Measurements from ENCODE around the gene DOCK10.
"Not testable (repeated sequence)": the region's sequence is repeated elsewhere in the genome, so short reads cannot be mapped to it uniquely, and the experiment has no call there.

The DOCK10 gene

GRCh38 chr2:225041851-225042799 lies at the start of gene DOCK10:
TSS of gene DOCK10 (minus strand) at chr2:225042468. CDS start at chr2:225042374, 94 bp downstream.
- DNase-seq = peak; percentile 48 to 49

DNA sequence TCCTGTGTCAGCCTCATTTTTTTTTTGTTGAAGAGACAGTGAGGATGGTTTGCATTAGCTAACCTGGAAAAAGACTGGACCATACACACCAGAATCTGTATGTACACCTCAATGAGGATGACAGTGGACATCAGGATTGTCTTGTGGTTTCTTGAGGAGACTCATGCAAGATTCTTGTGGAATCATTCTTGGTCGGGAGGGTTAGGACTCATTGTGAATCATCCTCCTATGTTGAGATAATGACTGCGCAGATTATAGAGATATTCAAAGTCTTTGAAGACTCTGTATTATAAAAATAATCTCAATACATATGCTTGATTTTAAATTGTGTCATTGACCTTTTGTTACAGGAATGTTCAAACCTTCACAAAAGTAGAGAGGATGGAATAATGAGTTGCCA lies 49.1 kb upstream of the DOCK10 start:
- DNase-seq = no peak

DNA sequence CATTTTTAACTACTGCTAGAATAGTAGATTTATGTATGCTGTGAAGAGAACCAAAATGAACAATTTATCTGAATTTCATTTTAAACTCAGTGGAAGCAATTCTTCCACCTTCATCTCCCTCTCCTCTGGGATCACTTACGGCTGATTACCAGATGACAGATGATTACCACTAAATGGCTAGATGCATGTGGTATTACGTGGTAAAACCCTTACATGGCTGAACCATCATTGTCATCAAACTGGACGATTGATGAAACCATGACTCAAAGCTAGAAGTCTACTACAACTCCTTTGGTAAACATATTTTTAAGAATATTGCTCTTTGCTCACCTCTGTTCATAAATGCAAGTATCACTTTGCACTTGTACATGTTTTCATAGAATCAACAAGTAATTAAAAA lies 48.5 kb upstream of the DOCK10 start:
- no peak for DNase-seq

- no peak for DNase-seq
Observed at GRCh38 chr2:225086915-225087314, 44.6 kb upstream of the DOCK10 start.

GRCh38 chr2:225086439-225086838 lies 44.2 kb upstream of the DOCK10 start:
- DNase-seq = no peak

DNA sequence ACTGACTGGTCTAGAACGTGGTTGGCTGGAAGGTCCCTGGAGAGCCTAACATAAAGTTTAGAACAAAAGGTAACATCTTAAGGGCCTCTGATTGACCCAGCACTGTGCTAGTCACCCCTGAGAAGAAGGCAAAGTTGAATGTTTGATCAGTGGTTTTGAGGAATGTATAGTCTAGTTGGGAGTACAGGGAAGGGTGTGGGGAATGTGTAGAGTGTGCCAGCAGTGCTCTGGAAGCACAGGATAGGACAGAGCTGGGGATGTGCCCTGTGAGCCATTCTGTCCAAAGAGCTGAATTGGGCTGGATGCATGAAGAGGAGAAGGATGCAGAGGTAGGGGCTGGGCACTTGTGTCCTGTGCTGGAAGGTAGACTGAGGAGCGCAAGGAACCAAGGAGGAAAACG lies 41.0 kb upstream of the DOCK10 start:
- DNase-seq = no peak

GRCh38 chr2:225076125-225076524 lies 33.9 kb upstream of the DOCK10 start:
- no peak for DNase-seq

GRCh38 chr2:225074919-225075681 lies 32.8 kb upstream of the DOCK10 start:
- no peak for DNase-seq

GRCh38 chr2:225074366-225074765 lies 32.1 kb upstream of the DOCK10 start:
- DNase-seq = no peak

- DNase-seq = no peak
Observed at GRCh38 chr2:225073198-225073597, 30.9 kb upstream of the DOCK10 start.

DNA sequence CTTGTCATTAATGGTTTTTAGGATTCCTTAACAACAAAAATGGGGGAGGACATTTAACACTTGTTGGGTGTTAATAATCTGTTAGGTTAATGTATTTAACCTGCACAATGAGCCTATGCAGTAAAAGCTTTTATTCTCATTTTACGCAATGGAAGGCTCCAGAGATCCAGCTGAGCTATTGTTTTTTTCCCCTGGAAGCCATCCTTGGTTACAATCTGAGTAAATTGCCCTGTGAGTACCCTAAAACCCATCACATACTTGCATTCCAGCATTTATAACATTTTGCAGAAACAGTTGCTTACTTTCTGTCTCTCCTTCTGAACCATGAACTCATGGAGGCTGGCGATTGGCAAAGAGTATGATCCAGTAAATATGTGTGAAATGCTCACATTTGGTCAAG lies 30.2 kb upstream of the DOCK10 start:
- DNase-seq = no peak

DNA sequence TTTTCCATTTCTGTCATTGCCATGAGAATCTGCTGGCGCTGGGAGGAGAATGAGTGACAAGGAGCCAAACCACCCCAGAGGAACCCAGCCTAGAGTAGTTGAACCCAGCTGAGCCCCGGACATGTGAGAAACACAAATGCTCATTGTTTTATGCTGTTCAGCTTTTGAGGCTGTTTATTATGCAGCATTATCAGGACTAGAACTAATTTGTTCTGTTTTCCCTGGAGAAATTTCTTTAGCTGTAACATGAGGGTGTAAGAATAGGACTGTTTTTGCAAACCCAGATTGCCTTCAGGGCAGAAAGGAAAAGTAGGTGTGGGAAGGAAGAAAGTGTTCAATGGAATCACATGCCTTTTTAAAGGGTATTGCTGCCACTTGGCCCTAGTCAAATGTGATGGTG lies 28.5 kb upstream of the DOCK10 start:
- no peak for DNase-seq

GRCh38 chr2:225069966-225070365 lies 27.7 kb upstream of the DOCK10 start:
- DNase-seq = no peak

- no peak for DNase-seq
Observed at GRCh38 chr2:225069477-225069876, 27.2 kb upstream of the DOCK10 start.

DNA sequence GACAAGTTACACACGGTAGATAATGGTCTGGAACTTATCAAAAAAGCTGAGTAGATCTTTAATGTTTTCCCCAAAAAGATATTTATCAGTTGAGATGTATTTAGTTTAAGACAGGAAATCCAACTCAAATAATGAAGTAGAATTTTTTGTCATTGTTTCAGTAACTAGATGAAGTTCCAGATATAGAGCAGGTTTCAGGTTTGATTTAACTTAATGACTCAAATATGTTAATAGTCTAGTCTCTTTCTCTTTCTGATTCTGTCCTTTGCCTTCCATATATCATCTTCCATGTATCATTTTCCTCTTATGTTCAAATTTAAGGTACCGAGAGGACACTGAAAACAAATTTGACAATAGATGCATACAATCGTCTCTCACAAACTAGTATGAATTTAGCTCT lies 23.6 kb upstream of the DOCK10 start:
- no peak for DNase-seq

DNA sequence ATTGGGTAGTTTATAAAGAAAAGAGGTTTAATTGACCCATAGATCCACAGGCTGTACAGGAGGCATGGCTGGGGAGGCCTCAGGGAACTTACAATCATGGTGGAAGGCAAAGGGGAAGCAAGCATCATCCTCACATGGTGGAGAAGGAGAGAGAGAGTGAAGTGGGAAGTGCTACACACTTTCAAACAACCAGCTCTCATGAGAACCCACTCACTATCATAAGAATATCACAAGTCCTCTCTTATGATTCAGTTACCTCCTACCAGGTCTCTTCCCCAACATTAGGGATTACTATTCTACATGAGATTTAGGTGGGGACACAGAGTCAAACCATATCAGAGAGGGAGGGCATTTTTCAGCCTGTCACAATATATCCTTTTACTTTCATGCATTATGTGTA lies 22.7 kb upstream of the DOCK10 start:
- DNase-seq = no peak

GRCh38 chr2:225064362-225064761 lies 22.1 kb upstream of the DOCK10 start:
- no peak for DNase-seq

DNA sequence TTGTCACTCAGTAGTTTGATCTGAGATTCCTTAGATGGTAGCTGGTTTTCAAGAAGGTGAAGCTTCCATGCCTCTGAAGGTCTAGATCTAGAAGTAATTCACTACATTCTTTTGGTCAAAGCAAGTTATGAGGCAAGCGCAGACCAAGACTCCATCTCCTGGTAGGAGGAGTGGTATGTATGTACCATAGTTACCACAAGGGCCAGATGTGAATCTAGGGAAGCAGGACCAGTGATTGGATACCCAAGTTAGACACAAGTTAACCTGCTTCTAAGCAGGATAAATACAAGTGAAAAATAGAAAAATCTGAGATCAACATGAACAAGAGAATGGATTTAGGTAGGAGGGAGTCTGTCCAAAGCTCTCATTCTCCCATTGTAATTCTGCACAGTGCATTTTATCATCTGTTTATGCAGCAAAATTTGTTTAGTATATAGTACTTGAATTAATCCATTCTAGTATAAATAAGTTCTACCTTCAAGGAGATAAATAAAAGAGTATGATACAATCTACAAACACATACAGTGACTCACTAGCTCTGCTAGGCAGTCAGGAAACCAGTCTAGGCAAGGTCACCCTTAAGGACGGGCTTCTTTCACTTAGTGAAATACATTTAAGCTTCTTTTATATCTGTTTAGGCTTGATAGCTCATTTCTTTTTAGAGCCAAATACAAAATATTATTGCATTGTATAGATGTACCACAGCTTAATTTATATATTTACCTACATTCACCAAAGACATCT lies 14.2 kb upstream of the DOCK10 start:
- DNase-seq = no peak

DNA sequence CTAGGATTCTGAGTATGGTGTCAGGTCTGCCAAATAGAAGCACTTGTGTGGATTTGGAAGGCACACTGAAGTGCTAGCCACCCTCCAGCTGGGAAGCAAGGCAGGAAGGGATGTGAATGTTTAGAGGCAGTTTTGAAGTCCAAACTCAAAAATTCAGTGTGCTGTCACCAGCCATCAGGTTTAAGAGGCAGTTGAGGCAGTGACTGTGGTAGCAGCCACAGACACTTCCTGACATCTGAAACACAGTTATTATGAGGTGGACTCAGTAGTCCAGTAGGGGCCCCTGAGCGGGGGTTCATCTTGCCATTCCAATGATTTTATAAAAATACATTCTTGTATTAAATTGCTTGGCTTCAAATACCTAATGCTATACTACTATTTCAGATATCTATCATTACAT lies 13.4 kb upstream of the DOCK10 start:
- no peak for DNase-seq

DNA sequence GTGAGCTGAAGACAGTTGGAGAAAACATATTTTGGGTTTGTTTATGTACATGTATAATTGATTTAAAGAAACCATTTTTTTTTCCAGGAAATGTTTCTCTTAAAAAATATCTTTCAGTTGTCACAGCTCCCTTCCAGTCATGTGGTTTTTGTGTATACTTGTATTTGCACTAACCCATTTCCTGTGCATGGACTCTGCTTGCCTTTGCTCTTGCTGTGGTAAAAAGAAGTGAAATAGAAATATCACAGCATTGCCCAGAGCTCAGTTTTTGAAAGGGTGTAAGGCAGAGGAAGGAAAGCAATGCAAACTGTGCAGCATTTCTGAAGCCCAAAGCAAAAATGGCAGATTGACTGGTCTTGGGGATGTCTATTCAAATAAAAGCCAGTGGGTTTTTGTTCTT lies 10.4 kb upstream of the DOCK10 start:
- DNase-seq = no peak

GRCh38 chr2:225047502-225047901 lies 5.2 kb upstream of the DOCK10 start:
- DNase-seq = not testable (repeated sequence)

GRCh38 chr2:225042800-225043167 lies 516 bp upstream of the DOCK10 start:
- no peak for DNase-seq

DNA sequence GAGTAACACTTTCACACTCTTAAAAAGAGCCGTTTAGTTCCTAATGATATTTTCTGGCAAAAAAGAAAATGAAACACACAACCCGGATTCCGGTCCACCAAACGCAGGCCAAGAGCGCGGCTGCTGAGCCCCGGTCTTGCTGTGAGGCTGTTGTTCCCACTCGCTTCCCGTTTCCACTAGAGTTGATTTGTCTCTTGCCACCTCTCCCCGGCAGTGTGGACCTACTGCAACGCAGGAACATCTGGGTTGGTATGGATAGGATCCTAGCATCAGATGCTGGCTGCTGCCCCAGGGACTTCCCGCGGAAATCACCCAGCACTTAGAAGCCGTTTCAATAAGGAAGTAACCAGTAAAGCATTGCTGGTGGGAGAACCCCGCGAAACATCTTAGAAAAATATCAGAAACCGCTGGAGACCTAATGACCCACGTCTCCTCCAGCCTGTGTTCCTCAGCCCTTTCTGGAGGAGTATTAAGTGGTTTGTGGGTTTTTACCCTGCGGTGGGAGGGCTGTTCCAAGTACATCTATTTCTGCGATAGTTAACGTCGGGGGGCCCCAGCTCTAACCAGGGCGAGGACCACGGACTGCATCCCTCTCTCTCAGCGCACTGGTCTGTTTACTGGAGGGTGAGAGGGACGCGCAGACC lies 939 bp downstream of the DOCK10 start:
- DNase-seq = peak; percentile 53 to 65

Measured in AML-193 (cell line).